Activated T-cell treated with anti-CD3 and anti-CD28 coated beads for 48 hours (primary cell): ENCODE measurements around the gene CEND1.

ENCODE experiments used
- DNase-seq: peaks from one replicate; pipeline ENCODE4 v3.0.0-alpha.2; 2020; ENCODE audit warnings: low read depth

Gene CEND1

DNA sequence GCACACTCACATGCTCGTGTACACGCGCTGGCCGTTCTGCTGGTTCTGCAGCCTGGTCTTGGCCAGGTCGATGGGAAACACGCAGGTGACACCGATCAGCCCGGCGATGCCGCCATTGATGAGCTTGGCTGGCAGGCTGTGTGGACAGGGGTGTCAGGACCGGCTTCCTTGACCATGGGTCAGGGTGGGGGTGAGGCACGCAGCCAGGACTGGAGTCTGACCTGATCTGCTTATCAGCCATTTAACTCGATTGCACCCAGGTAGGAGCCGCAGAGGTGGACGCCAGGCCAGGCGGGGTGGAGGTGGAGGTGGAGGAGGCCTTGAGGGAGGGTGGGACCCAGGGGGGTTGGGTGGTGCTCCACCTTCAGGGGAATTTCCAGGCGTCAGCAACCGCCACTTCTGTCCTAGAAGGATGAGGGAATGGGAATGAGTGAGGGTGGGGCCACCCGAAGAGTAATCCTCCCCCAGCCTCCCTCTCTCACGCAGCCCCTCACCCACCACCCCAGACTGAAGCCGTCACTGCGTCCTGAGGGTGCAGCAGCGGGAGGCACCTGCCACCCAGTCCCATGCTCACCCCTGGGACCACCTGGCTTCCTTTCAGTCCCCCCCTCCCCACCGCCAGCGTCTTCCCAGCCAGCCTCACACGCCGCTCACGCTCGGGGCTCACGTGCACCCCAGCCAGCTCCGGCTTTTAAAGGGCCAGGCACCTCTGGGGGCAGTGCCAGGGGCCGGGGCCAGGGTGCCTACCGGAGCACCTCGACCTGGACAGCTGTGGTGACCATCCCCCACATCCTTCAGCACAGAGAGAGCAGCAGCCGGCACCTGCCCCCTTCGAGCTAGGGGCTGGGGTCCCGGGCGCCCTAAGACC is 5.1 kb upstream of the CEND1 start:
- no peak for DNase-seq

DNA sequence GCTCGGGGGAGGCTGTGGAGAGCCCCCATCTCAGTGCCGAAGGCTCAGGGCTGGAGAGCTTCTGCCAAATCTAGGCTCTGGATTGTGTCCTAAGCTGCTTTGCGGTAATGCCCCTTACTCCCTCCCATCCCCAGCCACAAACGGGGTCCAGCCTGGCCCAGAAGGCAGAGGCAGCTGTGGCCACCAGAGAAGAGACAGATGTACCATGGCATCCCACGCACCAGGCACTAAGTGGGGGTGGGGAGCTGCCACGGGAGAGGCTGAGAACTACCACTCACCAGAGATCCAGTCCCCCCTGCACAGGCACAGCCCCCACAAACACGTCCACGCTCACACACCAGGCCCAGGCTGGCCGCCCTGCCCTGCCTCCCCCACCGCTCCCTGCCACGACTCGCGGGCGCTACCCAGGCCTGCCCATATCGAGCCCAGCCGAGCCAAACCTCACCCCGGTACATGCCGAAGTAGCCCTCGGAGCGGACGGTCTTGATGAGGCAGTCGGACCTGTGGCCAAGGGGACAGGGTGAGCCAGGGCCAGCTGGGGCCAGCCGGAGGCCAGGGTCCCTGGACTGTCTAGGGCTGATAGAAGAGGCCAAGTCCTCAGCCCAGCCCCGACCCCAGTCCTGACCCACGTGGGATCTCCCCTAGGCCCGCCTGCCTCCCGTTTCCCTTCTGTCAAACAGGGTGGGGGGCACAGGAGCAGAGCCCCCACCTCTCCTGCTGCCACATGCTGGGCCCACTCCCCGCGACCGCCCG is 4.3 kb upstream of the CEND1 start:
- DNase-seq, result no peak

DNA sequence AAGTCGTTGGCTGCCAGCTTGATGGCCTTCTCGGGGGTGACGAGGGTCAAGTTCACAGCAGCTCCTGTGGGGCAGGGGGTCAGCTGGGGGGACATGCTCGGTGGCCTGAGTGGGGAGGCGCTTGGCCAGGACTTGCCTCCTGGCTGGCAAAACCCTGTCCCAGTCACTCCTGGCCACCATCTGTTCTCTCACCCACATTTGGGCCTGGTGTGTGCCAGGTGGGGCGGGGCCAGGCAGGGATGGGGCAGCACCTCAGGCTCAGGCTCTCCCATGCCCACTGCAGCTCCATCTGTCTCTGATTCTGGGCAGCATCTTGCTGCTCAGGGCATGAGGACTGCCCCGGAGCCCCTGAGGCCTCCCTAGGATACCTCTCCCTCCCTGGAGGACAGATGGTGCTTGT is 3.7 kb upstream of the CEND1 start:
- no peak for DNase-seq

DNA sequence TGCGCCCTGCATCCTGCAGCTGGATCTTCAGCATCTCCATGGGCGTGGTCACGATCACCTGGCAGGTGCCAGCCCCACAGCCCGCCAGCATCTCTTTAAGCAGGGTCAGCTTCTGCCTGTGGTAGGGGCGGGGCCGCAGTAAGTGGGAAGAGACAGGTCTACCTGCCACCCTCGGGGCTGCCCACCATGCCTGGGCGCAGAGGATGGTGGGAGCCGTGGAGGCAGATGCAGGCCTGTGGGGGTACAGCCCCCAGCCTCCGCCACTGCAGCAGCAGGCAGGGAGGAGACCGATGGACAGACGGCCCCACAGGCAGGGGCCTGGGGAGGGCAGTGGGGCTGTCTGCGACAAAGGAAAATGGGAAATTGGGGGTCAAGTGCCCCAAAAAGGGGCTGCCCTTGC is 3.0 kb upstream of the CEND1 start:
- no peak for DNase-seq

DNA sequence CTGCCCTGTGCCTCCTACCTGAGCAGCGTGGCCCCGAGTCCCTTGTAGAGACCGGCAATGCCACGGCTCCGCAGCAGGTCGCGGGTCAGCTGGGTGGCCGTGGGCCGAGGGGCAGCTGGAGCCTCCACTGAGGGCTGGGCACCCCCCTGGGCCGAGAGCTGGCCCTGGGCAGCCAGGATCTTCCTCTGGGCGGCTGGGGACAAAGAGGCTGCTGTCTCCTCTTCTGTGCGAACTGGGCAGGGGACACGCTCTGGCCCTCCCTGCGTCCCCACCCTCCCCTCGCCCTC is 2.6 kb upstream of the CEND1 start:
- DNase-seq, result no peak

GRCh38 chr11:791658-792534 is 2.0 kb upstream of the CEND1 start:
- no peak for DNase-seq

DNA sequence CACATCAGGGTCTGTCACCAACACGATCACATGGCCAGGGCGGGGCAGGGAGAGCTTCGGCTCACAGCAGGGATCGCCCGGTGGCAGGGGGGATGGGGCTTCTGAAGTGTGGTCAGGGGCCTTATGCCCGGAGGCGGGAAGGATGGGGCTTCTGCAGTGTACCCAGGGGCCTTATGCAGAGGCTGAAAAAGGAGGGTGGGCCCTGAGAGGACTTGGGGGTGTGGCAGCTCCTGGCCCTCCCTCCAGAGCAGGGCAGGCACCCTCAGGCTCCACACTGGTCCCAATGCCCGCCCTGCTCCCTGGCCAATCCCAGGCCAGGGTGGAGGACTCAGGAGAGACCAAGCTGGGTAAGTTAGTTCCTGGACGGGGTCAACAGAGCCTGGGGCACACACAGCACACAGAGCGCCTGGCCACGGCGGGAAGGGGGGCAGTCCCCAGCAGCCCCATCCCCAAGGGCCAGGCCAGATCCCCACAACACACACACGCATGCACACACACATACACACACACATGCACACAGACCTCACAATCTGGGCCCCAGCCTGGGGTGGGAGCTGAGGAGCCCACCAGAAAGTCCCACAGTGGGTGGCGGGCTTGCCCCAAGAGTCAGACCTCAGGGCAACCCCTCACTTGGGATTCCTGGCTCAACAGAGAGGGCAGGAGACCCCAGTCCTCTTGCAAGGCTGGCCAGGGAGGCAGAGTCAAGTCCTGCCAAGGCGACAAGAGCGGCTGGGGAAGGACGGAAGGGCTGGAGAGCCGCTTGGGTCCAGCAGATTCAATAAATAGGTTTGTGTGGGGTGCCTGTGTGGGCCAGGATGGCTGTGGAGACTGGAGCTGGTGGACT is 1.1 kb upstream of the CEND1 start:
- DNase-seq, result no peak

DNA sequence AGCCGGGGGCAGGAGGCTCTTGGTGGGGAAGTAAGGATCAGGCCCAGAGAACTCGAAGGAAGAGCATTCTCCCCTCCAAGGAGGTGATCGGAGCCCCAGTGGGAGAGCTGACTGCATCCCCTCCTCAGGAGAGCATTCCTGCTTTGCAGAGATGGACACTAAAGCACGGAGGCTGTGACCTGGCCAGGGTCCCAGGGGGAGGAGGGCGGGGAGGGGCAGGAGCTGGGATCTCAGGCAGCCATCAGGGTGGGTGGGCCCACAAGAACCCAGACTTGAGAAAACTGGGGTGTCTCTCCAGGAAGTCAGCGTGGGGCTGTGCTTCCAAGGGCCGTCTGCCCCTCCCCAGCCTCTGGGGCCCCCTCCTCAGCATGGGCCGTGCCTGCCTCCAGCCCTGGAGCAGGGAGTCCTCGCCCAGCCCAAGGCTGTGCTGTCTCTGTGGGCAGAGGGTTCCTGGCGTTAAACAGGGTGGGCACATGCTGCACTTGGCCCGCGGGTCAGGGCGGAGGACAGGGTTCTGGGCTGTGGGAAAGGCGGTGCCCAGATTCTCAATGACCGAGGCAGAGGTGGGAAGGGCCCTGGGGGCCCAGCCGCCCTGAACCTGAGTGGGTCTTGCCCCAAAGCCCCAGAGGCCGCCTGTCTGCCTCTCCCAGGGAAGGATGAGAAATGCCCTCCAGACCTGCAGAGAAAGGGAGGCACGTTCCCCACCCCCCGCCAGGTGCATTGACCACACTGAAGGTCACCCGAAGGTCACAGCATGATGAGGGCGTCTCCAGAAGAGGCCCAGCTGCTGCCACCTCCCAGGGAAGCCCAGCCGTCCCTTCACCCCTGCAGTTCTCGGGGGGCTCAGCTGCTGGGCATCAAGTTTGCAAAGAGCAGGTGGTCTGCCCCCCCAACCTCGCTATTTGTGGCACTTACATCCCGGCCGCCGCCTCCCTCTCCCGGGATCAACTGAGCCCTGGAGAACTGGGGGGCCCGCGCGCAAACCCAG is 643 bp downstream of the CEND1 start:
- no peak for DNase-seq

GRCh38 chr11:788009-788640 is 1.8 kb downstream of the CEND1 start:
- DNase-seq, result no peak

GRCh38 chr11:787084-787675 is 2.7 kb downstream of the CEND1 start:
- no peak for DNase-seq

DNA sequence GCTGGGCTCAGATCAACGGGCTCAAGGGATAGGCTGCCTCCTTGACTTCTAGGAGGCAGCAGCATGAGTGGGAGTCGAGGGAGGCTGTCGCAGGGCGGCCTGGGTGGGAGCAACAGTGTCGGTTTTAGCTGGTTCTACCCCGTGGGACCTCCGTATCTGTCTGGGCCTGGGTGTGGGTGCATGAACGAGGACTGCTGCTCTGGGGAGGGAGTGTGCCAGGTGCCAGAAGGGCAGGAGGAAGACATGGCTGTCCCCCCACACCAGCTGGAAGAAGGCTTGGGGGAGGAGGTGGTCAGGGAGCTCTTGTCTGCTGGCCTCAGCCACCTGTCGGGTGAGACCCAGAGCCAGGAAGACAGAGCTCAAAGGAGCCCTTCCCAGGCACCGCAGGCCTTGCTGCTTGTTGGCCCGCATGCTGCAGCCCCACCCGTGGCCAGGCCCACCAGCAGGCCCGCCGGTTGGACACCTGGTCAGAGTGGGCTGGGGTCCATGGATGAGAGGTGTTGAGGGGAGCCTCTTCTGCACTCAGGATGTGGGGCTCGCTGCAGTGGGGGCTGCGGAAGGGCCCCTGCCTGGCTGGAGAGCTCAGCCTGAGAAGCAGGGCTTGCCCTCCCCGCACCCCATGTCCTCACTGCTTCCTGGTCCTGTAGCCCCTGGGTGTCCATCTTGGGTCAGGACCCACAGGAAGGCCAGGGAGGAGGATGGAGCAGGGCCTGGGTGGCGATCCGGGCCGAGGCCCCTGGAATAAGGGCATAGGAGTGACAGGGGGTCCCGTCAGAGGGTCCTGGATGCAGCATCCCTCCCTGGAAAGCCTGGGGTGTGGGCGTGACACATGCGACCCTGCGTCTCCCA is 3.4 kb downstream of the CEND1 start:
- DNase-seq, result no peak

GRCh38 chr11:783581-784015 is 6.3 kb downstream of the CEND1 start:
- DNase-seq, result no peak

GRCh38 chr11:782264-783174 is 7.4 kb downstream of the CEND1 start:
- no peak for DNase-seq

DNA sequence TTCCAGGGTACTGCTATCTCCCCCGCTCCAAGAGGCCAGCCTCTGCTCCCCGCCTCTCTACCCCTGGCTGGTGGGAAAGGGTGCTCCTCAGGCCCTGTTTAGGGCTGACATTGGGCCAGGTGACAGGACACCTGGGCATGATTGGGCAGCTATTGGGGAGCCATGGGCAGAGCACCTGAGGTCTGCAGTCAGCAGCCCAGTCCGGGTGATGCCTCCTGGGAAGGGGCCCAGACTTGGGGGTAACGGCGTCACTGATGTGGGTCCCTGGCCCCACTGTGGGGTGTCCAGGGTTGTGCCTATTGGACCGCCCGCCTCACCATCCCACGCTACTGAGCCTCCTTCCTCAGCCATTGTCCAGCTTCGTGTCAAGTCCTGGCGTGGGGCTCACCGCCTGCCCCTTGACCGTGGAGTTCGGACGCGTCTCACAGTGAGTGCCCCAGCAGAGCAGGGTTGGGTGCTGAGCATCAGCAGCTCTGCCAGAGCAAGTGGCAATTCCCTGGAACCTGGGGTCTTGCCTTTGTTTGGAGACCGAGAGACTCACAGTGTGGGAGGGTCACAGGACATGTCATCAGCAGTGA is 9.8 kb downstream of the CEND1 start:
- DNase-seq, result no peak

DNA sequence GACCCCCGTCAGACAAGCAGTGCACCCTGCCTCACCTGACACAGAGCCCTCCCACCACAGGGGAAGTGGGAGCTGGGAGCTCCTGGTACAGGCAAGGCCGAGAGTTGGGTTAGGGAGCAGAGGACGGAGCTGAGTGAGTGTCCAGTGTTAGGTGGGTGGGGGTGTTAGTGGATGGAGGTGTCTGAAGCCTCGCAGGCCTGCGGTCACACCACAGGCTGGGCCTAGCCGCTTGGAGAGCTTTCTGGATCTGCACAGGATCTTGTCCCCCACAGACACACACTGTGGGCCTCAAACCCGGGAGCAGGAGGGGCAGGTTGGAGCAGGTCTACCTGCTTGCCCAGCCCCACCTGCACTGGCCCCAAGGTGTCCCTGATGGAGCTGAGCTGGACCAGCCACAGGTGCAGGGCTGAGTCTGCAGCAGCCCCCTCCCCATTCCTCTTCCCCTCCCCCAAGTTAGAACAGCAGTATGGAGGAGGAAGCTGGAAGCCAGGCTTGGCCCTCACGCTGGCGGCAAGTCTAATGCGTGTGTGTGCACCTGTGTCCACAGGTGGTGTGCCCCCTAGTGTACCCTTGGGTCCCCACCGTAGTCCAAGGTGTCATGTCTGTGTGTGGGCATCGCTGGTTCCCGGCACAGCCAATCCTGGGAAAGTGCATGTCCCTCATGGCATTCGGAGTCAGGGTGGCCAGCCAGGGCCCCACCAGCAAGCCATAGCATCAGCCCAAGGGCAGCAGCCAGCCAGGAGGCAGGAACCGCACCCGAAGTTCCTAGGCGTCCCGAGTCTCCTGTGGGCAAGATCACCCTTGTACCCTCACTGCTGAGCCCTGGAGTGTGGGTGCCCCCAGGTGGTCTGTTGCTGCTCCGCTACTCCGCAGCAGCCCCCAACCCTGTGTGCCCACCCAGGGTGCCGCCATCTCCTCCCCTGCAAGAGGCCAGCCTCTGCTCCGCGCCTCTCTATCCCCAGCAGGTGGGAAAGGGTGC is 10.6 kb downstream of the CEND1 start:
- DNase-seq, result no peak
